Epithelial cell of proximal tubule (primary cell): Measurements from ENCODE around the gene CANT1. TPM values are rescaled to one million over a fixed set of nuclear protein-coding genes. Genes with fewer than 3 reads are reported as not detected.

Experiments used
- DNase-seq: peaks from one replicate; pipeline ENCODE4 v3.0.0-alpha.2; 2011; ENCODE audit warnings: low read depth
- H3K4me3 ChIP-seq: 2 replicates; pipeline ENCODE4 v1.5.1; 2011; ENCODE audit warnings: low read depth, mild to moderate bottlenecking, low read length
- CTCF ChIP-seq: conservative IDR thresholded peaks from 2 replicates; pipeline ENCODE4 v1.5.1; 2012; ENCODE audit warnings: low read depth, mild to moderate bottlenecking, low read length
- total RNA-seq: library from RNA; depleted of rRNA; stranded (reverse); fragments of >200 nt; gene quantifications from 2 replicates; pipeline ENCODE4 v1.2.3, GENCODE V29; 2015

Gene CANT1
- 50.9 and 60.3 TPM in 2 replicates for total RNA-seq

- H3K4me3 ChIP-seq: peak within 1 kb of the TSS; percentile 99
- no peak for DNase-seq
- no peak for TF ChIP-seq CTCF
These were observed at the start of gene CANT1 for GRCh38 chr17:79009397-79010303. Gene CANT1, minus strand, starts transcription at chr17:79009764. Its CDS starts 12,142 bp downstream, at chr17:78997622.

- no peak for TF ChIP-seq CTCF
- no peak overlapping the region for H3K4me3 ChIP-seq
- no peak for DNase-seq
These were observed 48.3 kb upstream of the CANT1 start for GRCh38 chr17:79057737-79058385.

- no peak overlapping the region for H3K4me3 ChIP-seq
- no peak for TF ChIP-seq CTCF
- no peak for DNase-seq
These were observed 45.6 kb upstream of the CANT1 start for GRCh38 chr17:79055197-79055596.

GRCh38 chr17:79054200-79054960 lies 44.8 kb upstream of the CANT1 start:
- no peak for DNase-seq

GRCh38 chr17:79053251-79053925 lies 43.8 kb upstream of the CANT1 start:
- no peak for DNase-seq
- no peak for TF ChIP-seq CTCF
- no peak overlapping the region for H3K4me3 ChIP-seq

More at GRCh38 chr17:79054200-79054960, 44.8 kb upstream of the CANT1 start:
- TF ChIP-seq CTCF: no peak
- no peak overlapping the region for H3K4me3 ChIP-seq

GRCh38 chr17:79052131-79052530 lies 42.6 kb upstream of the CANT1 start:
- no peak for DNase-seq
- H3K4me3 ChIP-seq: no peak overlapping the region
- TF ChIP-seq CTCF: no peak
